ENCODE data around the gene ZBTB7C. TPM values are rescaled to one million over a fixed set of nuclear protein-coding genes. Genes with fewer than 3 reads are reported as not detected.

The ZBTB7C gene
- total RNA-seq, 1 donor from 2014 or later = 0.61 TPM

DNA sequence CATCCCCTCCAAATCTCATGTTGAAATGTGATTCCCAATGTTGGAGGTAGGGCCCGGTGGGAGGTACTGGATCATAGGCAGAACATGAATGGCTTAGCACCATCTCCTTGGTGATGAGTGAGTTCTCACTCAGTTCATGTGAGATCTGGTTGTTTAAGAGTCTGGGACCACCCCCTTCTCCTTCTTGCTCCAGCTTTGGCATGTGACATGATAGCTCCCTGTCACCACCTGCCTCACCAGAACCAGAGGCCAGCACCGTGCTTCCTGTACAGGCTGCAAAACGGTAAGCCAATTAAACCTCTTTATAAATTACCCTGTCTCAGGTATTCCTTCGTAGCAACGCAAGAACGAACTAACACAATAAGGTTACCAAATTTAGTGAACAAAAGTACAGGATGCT lies 95.4 kb downstream of the ZBTB7C start:
- Mint-ChIP-seq H3K9me3 (no peaks in the 10 kb centered on the region), H3K27me3 (ENCODE audit: low read depth) (no peaks in the 10 kb centered on the region), H3K36me3 (ENCODE audit: low read depth) (no peaks in the 10 kb centered on the region), H3K4me3 (no peak overlapping the region), H3K4me1 (peaks cover 37% of the 10 kb centered on the region), H3K27ac (ENCODE audit: unreplicated experiment) (no peak overlapping the region)
- DNase-seq (ENCODE audit: low read depth, low spot score) = no peak
- TF ChIP-seq, protein P1, sequence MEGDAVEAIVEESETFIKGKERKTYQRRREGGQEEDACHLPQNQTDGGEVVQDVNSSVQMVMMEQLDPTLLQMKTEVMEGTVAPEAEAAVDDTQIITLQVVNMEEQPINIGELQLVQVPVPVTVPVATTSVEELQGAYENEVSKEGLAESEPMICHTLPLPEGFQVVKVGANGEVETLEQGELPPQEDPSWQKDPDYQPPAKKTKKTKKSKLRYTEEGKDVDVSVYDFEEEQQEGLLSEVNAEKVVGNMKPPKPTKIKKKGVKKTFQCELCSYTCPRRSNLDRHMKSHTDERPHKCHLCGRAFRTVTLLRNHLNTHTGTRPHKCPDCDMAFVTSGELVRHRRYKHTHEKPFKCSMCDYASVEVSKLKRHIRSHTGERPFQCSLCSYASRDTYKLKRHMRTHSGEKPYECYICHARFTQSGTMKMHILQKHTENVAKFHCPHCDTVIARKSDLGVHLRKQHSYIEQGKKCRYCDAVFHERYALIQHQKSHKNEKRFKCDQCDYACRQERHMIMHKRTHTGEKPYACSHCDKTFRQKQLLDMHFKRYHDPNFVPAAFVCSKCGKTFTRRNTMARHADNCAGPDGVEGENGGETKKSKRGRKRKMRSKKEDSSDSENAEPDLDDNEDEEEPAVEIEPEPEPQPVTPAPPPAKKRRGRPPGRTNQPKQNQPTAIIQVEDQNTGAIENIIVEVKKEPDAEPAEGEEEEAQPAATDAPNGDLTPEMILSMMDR (conservative IDR thresholded peaks at IDR 0.05) = no peak

DNA sequence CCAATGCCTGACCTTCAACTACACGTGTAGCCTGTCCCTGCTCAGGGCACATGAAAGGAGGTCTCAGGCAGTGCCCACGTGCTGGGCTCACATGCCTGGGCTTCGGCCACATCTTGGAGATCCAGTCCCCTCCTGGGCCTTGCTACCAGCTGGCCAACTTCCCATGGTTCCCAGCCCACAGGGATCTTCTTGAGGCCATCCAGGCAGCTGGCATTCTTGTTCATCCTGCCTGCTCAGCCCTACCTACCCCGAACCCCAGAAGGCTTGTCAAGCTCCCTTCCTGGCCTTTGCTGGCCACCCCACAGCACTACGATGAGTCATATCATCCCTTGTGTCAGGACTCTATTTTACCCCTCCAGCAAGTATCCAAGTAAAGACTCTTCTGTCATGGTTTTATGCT lies 97.1 kb downstream of the ZBTB7C start:
- no peak overlapping the region for H3K27ac Mint-ChIP-seq (ENCODE audit: unreplicated experiment)
- TF ChIP-seq, protein P1 (conservative IDR thresholded peaks at IDR 0.05) = no peak
- no peaks in the 10 kb centered on the region for H3K9me3 Mint-ChIP-seq
- H3K27me3 Mint-ChIP-seq (ENCODE audit: low read depth) = no peaks in the 10 kb centered on the region
- H3K36me3 Mint-ChIP-seq (ENCODE audit: low read depth) = no peaks in the 10 kb centered on the region
- DNase-seq (ENCODE audit: low read depth, low spot score) = no peak
- H3K4me3 Mint-ChIP-seq = no peak overlapping the region
- H3K4me1 Mint-ChIP-seq = peaks cover 29% of the 10 kb centered on the region

DNA sequence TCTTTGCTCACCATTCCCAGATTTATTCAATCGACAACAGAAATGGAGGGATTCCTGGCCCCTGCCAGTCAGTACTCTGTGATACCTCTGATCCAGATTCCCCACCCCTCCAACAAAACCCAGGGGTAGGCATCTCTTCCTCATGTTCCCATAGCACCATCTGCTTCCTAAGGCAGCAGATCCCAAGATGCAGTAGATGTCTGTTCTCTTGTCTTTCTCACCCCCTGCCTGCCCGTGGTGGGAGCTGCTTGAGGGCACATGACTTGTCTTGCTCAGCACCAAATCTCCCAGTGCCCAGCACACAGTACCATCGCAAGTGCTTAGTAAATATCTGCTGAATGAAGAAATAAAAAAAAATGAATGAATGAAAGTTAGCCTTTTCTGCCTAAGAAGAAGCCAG lies 98.2 kb downstream of the ZBTB7C start:
- DNase-seq (ENCODE audit: low read depth, low spot score) = no peak
- Mint-ChIP-seq H3K27ac (ENCODE audit: unreplicated experiment) (peak overlapping the region; percentile 64), H3K4me1 (peaks cover 29% of the 10 kb centered on the region), H3K9me3 (no peaks in the 10 kb centered on the region), H3K27me3 (ENCODE audit: low read depth) (no peaks in the 10 kb centered on the region), H3K4me3 (no peak overlapping the region), H3K36me3 (ENCODE audit: low read depth) (no peaks in the 10 kb centered on the region)
- TF ChIP-seq, protein P1 (conservative IDR thresholded peaks at IDR 0.05) = no peak

DNA sequence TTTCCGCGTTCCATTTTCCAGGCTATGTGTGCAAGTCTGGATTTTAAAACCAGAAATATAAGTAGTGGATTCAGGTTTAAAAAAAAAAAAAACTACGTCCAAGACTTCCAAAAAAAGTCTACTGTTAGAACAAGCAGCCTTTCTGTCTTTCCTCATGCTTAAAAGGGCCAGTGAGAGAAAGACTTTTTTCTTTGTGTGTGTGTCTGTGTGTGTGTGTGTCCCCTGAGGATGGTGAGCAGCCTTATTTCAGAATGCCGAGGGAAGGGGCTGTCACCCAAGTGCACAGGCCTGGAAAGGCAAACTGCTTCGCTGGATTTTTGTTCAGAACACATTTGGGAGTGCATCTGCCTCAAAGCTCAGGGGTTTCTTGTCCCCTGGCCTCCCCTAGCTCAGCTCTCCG lies 98.8 kb downstream of the ZBTB7C start:
- Mint-ChIP-seq H3K27ac (ENCODE audit: unreplicated experiment) (no peak overlapping the region), H3K36me3 (ENCODE audit: low read depth) (no peaks in the 10 kb centered on the region), H3K4me3 (no peak overlapping the region), H3K27me3 (ENCODE audit: low read depth) (no peaks in the 10 kb centered on the region), H3K9me3 (no peaks in the 10 kb centered on the region), H3K4me1 (peaks cover 29% of the 10 kb centered on the region)
- DNase-seq (ENCODE audit: low read depth, low spot score) = no peak
- TF ChIP-seq, protein P1 (conservative IDR thresholded peaks at IDR 0.05) = no peak

DNA sequence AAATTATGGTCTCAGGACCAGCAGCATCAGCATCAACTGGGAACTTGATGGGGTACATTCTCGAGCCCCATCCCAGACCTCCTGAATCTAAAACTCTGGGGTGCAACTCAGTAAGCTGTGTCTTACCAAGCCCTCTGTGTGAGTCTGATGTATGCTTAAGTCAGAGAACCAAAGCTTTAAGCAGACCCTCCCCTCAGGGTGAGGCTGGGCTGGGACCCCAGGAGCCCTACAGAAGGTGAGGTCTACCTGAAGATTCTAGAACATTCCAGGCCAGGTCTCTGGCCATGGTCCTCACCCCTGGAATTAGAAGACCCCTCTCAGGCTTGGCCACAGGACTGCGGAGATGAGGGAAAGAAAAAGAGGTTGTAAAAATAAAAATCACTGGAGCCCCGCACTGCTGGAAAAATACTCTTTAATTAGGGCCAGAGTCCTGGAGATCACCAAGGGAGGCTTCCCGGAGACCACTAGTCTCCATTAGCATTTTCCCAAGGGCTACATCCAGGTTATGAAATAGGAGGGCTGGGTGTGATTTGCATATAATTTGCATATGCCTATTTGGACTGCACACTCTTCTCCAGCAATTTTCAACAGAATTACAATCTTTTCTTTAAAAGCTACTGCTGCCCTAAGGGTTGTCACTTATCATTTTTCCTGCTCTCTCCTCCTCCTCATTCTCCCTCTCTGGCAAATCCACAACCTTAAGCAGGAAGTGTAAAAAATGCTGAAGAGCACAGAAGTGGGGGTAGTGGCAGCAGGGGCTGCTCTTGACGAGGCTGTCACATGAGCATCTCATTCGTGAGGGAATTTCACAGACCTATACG lies 100.2 kb downstream of the ZBTB7C start:
- Mint-ChIP-seq H3K27me3 (ENCODE audit: low read depth) (no peaks in the 10 kb centered on the region), H3K4me1 (peaks cover 24% of the 10 kb centered on the region), H3K4me3 (no peak overlapping the region), H3K9me3 (no peaks in the 10 kb centered on the region), H3K36me3 (ENCODE audit: low read depth) (no peaks in the 10 kb centered on the region), H3K27ac (ENCODE audit: unreplicated experiment) (no peak overlapping the region)
- TF ChIP-seq, protein P1 (conservative IDR thresholded peaks at IDR 0.05) = no peak
- DNase-seq (ENCODE audit: low read depth, low spot score) = no peak

Data from neural crest cell (in vitro differentiated cells).